ENCODE results near the gene MED13L. TPM values are rescaled to one million over a fixed set of nuclear protein-coding genes. Genes with fewer than 3 reads are reported as not detected.

The MED13L gene
- total RNA-seq, 2 experiments from 2014 or later = 25.7 to 40.1 TPM

- POLR2A ChIA-PET = interaction anchor here (0.6 to 2.1 kb wide), 3 partner anchors 10 to 36 kb away, joined by 4 to 8 read pairs (median 5); no protein-coding TSS in a partner anchor
Measured at GRCh38 chr12:116248433-116248832, 29.1 kb downstream of the MED13L start.

GRCh38 chr12:116247377-116247776 lies 30.1 kb downstream of the MED13L start:
- CTCF ChIA-PET (ENCODE audit: unreplicated experiment) = no interaction called here
- Histone ChIP-seq H3K4me3 (ENCODE audit: low read depth, low read length, poor library complexity, severe bottlenecking) (no peak overlapping the region), H3K79me2 (ENCODE audit: insufficient read depth, low read depth, low read length) (peaks cover 50% of the 10 kb centered on the region), H3K9me2 (ENCODE audit: insufficient read depth, low read length) (no peaks in the 10 kb centered on the region), H2AFZ (ENCODE audit: low read length) (no peak overlapping the region), H3K27ac (ENCODE audit: low read depth, low read length, poor library complexity, severe bottlenecking) (no peak overlapping the region), H3K36me3 (ENCODE audit: insufficient read depth, low read length) (no peaks in the 10 kb centered on the region), H3K4me1 (ENCODE audit: insufficient read depth, low read length, poor library complexity, severe bottlenecking) (no peaks in the 10 kb centered on the region), H4K20me1 (ENCODE audit: insufficient read depth, low read length) (peaks cover 15% of the 10 kb centered on the region), H3K4me2 (ENCODE audit: low read length) (no peak overlapping the region), H3K9me3 (ENCODE audit: low read length) (peaks cover 25% of the 10 kb centered on the region)
- intact Hi-C loops (cut with micrococcal nuclease; ENCODE audit: unreplicated experiment) = no loop called here
- TF ChIP-seq CTCF (conservative IDR thresholded peaks at IDR 0.05; ENCODE audit: low read length) (no peak), EZH2phosphoT487 (IDR thresholded peaks at IDR 0.05; ENCODE audit: borderline replicate concordance, low read depth, low read length) (no peak)
- BruUV-seq (replicated peaks) = no TSS peak
- DNase-seq (ENCODE audit: low spot score) = no peak
- POLR2A ChIA-PET = interaction anchor here (0.6 to 2.1 kb wide), 6 partner anchors 11 to 313 kb away, joined by 3 to 8 read pairs (median 3); no protein-coding TSS in a partner anchor

More at GRCh38 chr12:116248433-116248832, 29.1 kb downstream of the MED13L start:
- CTCF ChIA-PET (ENCODE audit: unreplicated experiment) = no interaction called here
- H3K9me3 ChIP-seq (ENCODE audit: low read length) = peaks cover 25% of the 10 kb centered on the region
- H3K27ac ChIP-seq (ENCODE audit: low read depth, low read length, poor library complexity, severe bottlenecking) = no peak overlapping the region
- DNase-seq (ENCODE audit: low spot score) = no peak
- no peak overlapping the region for H2AFZ ChIP-seq (ENCODE audit: low read length)
- H3K36me3 ChIP-seq (ENCODE audit: insufficient read depth, low read length) = no peaks in the 10 kb centered on the region
- no TSS peak for BruUV-seq (replicated peaks)
- H3K4me1 ChIP-seq (ENCODE audit: insufficient read depth, low read length, poor library complexity, severe bottlenecking) = no peaks in the 10 kb centered on the region
- H3K79me2 ChIP-seq (ENCODE audit: insufficient read depth, low read depth, low read length) = peaks cover 58% of the 10 kb centered on the region
- TF ChIP-seq EZH2phosphoT487 (IDR thresholded peaks at IDR 0.05; ENCODE audit: borderline replicate concordance, low read depth, low read length) (no peak), CTCF (conservative IDR thresholded peaks at IDR 0.05; ENCODE audit: low read length) (no peak)
- no peak overlapping the region for H3K4me3 ChIP-seq (ENCODE audit: low read depth, low read length, poor library complexity, severe bottlenecking)
- H3K9me2 ChIP-seq (ENCODE audit: insufficient read depth, low read length) = no peaks in the 10 kb centered on the region
- H4K20me1 ChIP-seq (ENCODE audit: insufficient read depth, low read length) = peaks cover 8% of the 10 kb centered on the region
- H3K4me2 ChIP-seq (ENCODE audit: low read length) = no peak overlapping the region
- intact Hi-C loops (cut with micrococcal nuclease; ENCODE audit: unreplicated experiment) = no loop called here

GRCh38 chr12:116246490-116247179 lies 30.9 kb downstream of the MED13L start:
- peaks cover 43% of the 10 kb centered on the region for H3K79me2 ChIP-seq (ENCODE audit: insufficient read depth, low read depth, low read length)
- no peaks in the 10 kb centered on the region for H3K4me1 ChIP-seq (ENCODE audit: insufficient read depth, low read length, poor library complexity, severe bottlenecking)
- H3K4me3 ChIP-seq (ENCODE audit: low read depth, low read length, poor library complexity, severe bottlenecking) = no peak overlapping the region
- TF ChIP-seq EZH2phosphoT487 (IDR thresholded peaks at IDR 0.05; ENCODE audit: borderline replicate concordance, low read depth, low read length) = no peak
- TF ChIP-seq CTCF (conservative IDR thresholded peaks at IDR 0.05; ENCODE audit: low read length) = no peak
- ChIA-PET POLR2A (interaction anchor here (0.6 to 2.1 kb wide), 7 partner anchors 12 to 522 kb away, joined by 3 to 8 read pairs (median 3); no protein-coding TSS in a partner anchor), CTCF (ENCODE audit: unreplicated experiment) (no interaction called here)
- H3K27ac ChIP-seq (ENCODE audit: low read depth, low read length, poor library complexity, severe bottlenecking) = no peak overlapping the region
- no peak for DNase-seq (ENCODE audit: low spot score)
- H3K9me3 ChIP-seq (ENCODE audit: low read length) = peaks cover 20% of the 10 kb centered on the region
- no peak overlapping the region for H2AFZ ChIP-seq (ENCODE audit: low read length)
- intact Hi-C loops (cut with micrococcal nuclease; ENCODE audit: unreplicated experiment) = no loop called here
- peaks cover 15% of the 10 kb centered on the region for H4K20me1 ChIP-seq (ENCODE audit: insufficient read depth, low read length)
- no peaks in the 10 kb centered on the region for H3K9me2 ChIP-seq (ENCODE audit: insufficient read depth, low read length)
- no peak overlapping the region for H3K4me2 ChIP-seq (ENCODE audit: low read length)
- no peaks in the 10 kb centered on the region for H3K36me3 ChIP-seq (ENCODE audit: insufficient read depth, low read length)
- BruUV-seq (replicated peaks) = no TSS peak

Data from OCI-LY7 (cell line).